Ectodermal cell (in vitro differentiated cells): Measurements from ENCODE around the gene PPARA.

Experiments used
- H3K27ac ChIP-seq: 2 replicates; pipeline ENCODE4 v1.7.0; 2013; ENCODE audit warnings: mild to moderate bottlenecking, low read depth, low read length; ENCODE audit not compliant: insufficient read depth, poor library complexity, severe bottlenecking
- H3K27me3 ChIP-seq: 2 replicates; pipeline ENCODE4 v1.7.0; 2013; ENCODE audit warnings: mild to moderate bottlenecking, low read length; ENCODE audit not compliant: insufficient read depth, control insufficient read depth, poor library complexity, severe bottlenecking
- H3K36me3 ChIP-seq: one replicate; pipeline ENCODE4 v1.7.0; 2013; ENCODE audit warnings: low read length; ENCODE audit not compliant: control insufficient read depth, insufficient read depth
- H3K4me1 ChIP-seq: one replicate; pipeline ENCODE4 v1.7.0; 2013; ENCODE audit warnings: low read length; ENCODE audit not compliant: control insufficient read depth, insufficient read depth
- H3K4me3 ChIP-seq: 2 replicates; pipeline ENCODE4 v1.7.0; 2013; ENCODE audit warnings: low read depth, low read length, control low read depth; ENCODE audit not compliant: insufficient read depth
- H3K9me3 ChIP-seq: 2 replicates; pipeline ENCODE4 v1.7.0; 2013; ENCODE audit warnings: mild to moderate bottlenecking, low read length, moderate library complexity; ENCODE audit not compliant: control insufficient read depth
- WGBS, 2 experiments: methylation state at CpG; one replicate each; pipeline ENCODE4 v1.1.7; 2013; ENCODE audit warnings: missing lambda C conversion rate in 2 of 2; 5-methylcytosine and 5-hydroxymethylcytosine counted together

PPARA gene

GRCh38 chr22:46175631-46176030, 25.3 kb downstream of the PPARA start:
- H3K4me3 ChIP-seq, result no peak overlapping the region
- no peaks in the 10 kb centered on the region for H3K27me3 ChIP-seq
- no peak overlapping the region for H3K27ac ChIP-seq
- H3K36me3 ChIP-seq, result no peaks in the 10 kb centered on the region
- WGBS, 2 experiments, result 90 to 92% methylated on average over 5 of the region's 5 CpGs
- no peaks in the 10 kb centered on the region for H3K9me3 ChIP-seq
- no peaks in the 10 kb centered on the region for H3K4me1 ChIP-seq

- H3K27ac ChIP-seq, result no peak overlapping the region
- no peaks in the 10 kb centered on the region for H3K36me3 ChIP-seq
- no peaks in the 10 kb centered on the region for H3K27me3 ChIP-seq
- no peaks in the 10 kb centered on the region for H3K9me3 ChIP-seq
- WGBS, 2 experiments, result 91 to 95% methylated on average over 9 of the region's 9 CpGs
- H3K4me3 ChIP-seq, result no peak overlapping the region
- H3K4me1 ChIP-seq, result no peaks in the 10 kb centered on the region
Measured at GRCh38 chr22:46176508-46177003, 26.2 kb downstream of the PPARA start.

GRCh38 chr22:46178755-46179505, 28.6 kb downstream of the PPARA start:
- Histone ChIP-seq H3K4me1 (no peaks in the 10 kb centered on the region), H3K27ac (no peak overlapping the region), H3K9me3 (no peaks in the 10 kb centered on the region), H3K4me3 (no peak overlapping the region), H3K27me3 (no peaks in the 10 kb centered on the region), H3K36me3 (no peaks in the 10 kb centered on the region)
- 88 to 94% methylated on average over 4 of the region's 4 CpGs for WGBS, 2 experiments

- no peaks in the 10 kb centered on the region for H3K27me3 ChIP-seq
- no peaks in the 10 kb centered on the region for H3K9me3 ChIP-seq
- H3K4me1 ChIP-seq, result no peaks in the 10 kb centered on the region
- no peaks in the 10 kb centered on the region for H3K36me3 ChIP-seq
- 70 to 86% methylated on average over 1 of the region's 1 CpG for WGBS, 2 experiments
- no peak overlapping the region for H3K4me3 ChIP-seq
- H3K27ac ChIP-seq, result no peak overlapping the region
Measured at GRCh38 chr22:46179748-46180147, 29.4 kb downstream of the PPARA start.

GRCh38 chr22:46180370-46181137, 30.2 kb downstream of the PPARA start:
- H3K27ac ChIP-seq, result no peak overlapping the region
- H3K27me3 ChIP-seq, result no peaks in the 10 kb centered on the region
- H3K4me3 ChIP-seq, result no peak overlapping the region
- 93% methylated on average over 12 of the region's 12 CpGs for WGBS, 2 experiments
- H3K36me3 ChIP-seq, result no peaks in the 10 kb centered on the region
- no peaks in the 10 kb centered on the region for H3K9me3 ChIP-seq
- H3K4me1 ChIP-seq, result no peaks in the 10 kb centered on the region

- Histone ChIP-seq H3K9me3 (no peaks in the 10 kb centered on the region), H3K36me3 (no peaks in the 10 kb centered on the region), H3K27me3 (no peaks in the 10 kb centered on the region), H3K27ac (no peak overlapping the region), H3K4me1 (no peaks in the 10 kb centered on the region), H3K4me3 (no peak overlapping the region)
- 91% methylated on average over 5 of the region's 5 CpGs for WGBS, 2 experiments
Measured at GRCh38 chr22:46183733-46184132, 33.4 kb downstream of the PPARA start.

GRCh38 chr22:46185283-46185682, 35.0 kb downstream of the PPARA start:
- Histone ChIP-seq H3K4me1 (no peaks in the 10 kb centered on the region), H3K4me3 (no peak overlapping the region), H3K27ac (no peak overlapping the region), H3K9me3 (no peaks in the 10 kb centered on the region), H3K27me3 (no peaks in the 10 kb centered on the region), H3K36me3 (no peaks in the 10 kb centered on the region)
- 81 to 88% methylated on average over 2 of the region's 2 CpGs for WGBS, 2 experiments

GRCh38 chr22:46187862-46188261, 37.5 kb downstream of the PPARA start:
- Histone ChIP-seq H3K4me3 (no peak overlapping the region), H3K27ac (no peak overlapping the region), H3K36me3 (no peaks in the 10 kb centered on the region), H3K4me1 (no peaks in the 10 kb centered on the region), H3K9me3 (no peaks in the 10 kb centered on the region), H3K27me3 (no peaks in the 10 kb centered on the region)
- WGBS, 2 experiments, result 85 to 89% methylated on average over 3 of the region's 3 CpGs

- Histone ChIP-seq H3K27ac (no peak overlapping the region), H3K27me3 (no peaks in the 10 kb centered on the region), H3K4me1 (no peaks in the 10 kb centered on the region), H3K4me3 (no peak overlapping the region), H3K36me3 (no peaks in the 10 kb centered on the region), H3K9me3 (no peaks in the 10 kb centered on the region)
- WGBS, 2 experiments, result 93 to 98% methylated on average over 4 to 5 of the region's 5 CpGs
Measured at GRCh38 chr22:46192210-46192993, 42.1 kb downstream of the PPARA start.

- Histone ChIP-seq H3K4me1 (no peaks in the 10 kb centered on the region), H3K9me3 (no peaks in the 10 kb centered on the region), H3K4me3 (no peak overlapping the region), H3K27me3 (no peaks in the 10 kb centered on the region), H3K36me3 (no peaks in the 10 kb centered on the region), H3K27ac (no peak overlapping the region)
- WGBS, 2 experiments, result 86 to 89% methylated on average over 8 of the region's 8 CpGs
Measured at GRCh38 chr22:46193898-46194310, 43.6 kb downstream of the PPARA start.
